HepG2 (cell line): ENCODE measurements around the gene NVL. TPM values are rescaled to one million over a fixed set of nuclear protein-coding genes. Genes with fewer than 3 reads are reported as not detected.

ENCODE experiments used
- ATF2 ChIP-seq: sonication (generic); formaldehyde crosslinking; IDR thresholded peaks from 2 replicates; pipeline ENCODE4 v1.4.0; 2020; ENCODE audit warnings: missing genetic modification reagents
- CREBL2 ChIP-seq: sonication (generic); formaldehyde crosslinking; IDR thresholded peaks from 2 replicates; pipeline ENCODE4 v1.8.1; 2023; ENCODE audit warnings: missing genetic modification reagents, mild to moderate bottlenecking, borderline replicate concordance
- ETS1 ChIP-seq: sonication (generic); formaldehyde crosslinking; IDR thresholded peaks from 2 replicates; pipeline ENCODE4 v1.4.0; 2020; ENCODE audit warnings: missing genetic modification reagents
- GABPA ChIP-seq, 2 experiments: IDR thresholded peaks; 2 replicates each; pipeline ENCODE4 v1.6.1; 2011 to 2016; ENCODE audit warnings: low read depth in 2 of 2, low read length in 1 of 2, missing biosample characterization in 1 of 2, missing genetic modification characterization in 1 of 2
- GFI1 ChIP-seq: sonication (generic); formaldehyde crosslinking; IDR thresholded peaks from 2 replicates; pipeline ENCODE4 v1.5.0; 2020; ENCODE audit warnings: missing genetic modification reagents, mild to moderate bottlenecking, borderline replicate concordance
- JUNB ChIP-seq: sonication (generic); formaldehyde crosslinking; IDR thresholded peaks from 2 replicates; pipeline ENCODE4 v1.8.0; 2022; ENCODE audit warnings: missing genetic modification reagents, mild to moderate bottlenecking, borderline replicate concordance
- MZF1 ChIP-seq: sonication (generic); formaldehyde crosslinking; IDR thresholded peaks from 2 replicates; pipeline ENCODE4 v1.8.1; 2023; ENCODE audit warnings: mild to moderate bottlenecking, missing genetic modification reagents, borderline replicate concordance
- SIN3A ChIP-seq: IDR thresholded peaks from 2 replicates; pipeline ENCODE4 v1.6.1; 2011; ENCODE audit warnings: low read depth, mild to moderate bottlenecking, control low read depth, low read length, borderline replicate concordance
- TBP ChIP-seq: sonication (generic); formaldehyde crosslinking; IDR thresholded peaks from 2 replicates; pipeline ENCODE4 v1.5.0; 2020; ENCODE audit warnings: missing genetic modification reagents
- ZFP91 ChIP-seq: sonication (generic); formaldehyde crosslinking; IDR thresholded peaks from 2 replicates; pipeline ENCODE4 v1.9.0; 2022; ENCODE audit warnings: missing genetic modification reagents, mild to moderate bottlenecking, borderline replicate concordance
- ZNF121 ChIP-seq: sonication (generic); formaldehyde crosslinking; IDR thresholded peaks from 2 replicates; pipeline ENCODE4 v1.5.0; 2020; ENCODE audit warnings: mild to moderate bottlenecking, missing genetic modification reagents
- ZNF224 ChIP-seq: sonication (generic); formaldehyde crosslinking; IDR thresholded peaks from 2 replicates; pipeline ENCODE4 v1.5.0; 2020; ENCODE audit warnings: mild to moderate bottlenecking, missing genetic modification reagents
- ZNF800 ChIP-seq: sonication (generic); formaldehyde crosslinking; IDR thresholded peaks from 2 replicates; pipeline ENCODE4 v1.4.0; 2020; ENCODE audit warnings: missing genetic modification reagents
- polyA plus RNA-seq, 8 experiments: library from polyadenylated mRNA; depleted of rRNA in 3 of 8; stranded (reverse) in 7 of 8; unstranded in 1 of 8; fragments of >200 nt; fragmentation: Illumina TruSeq in 4 of 8; extraction: Trizol in 4 of 8; gene quantifications; 2 replicates each; pipeline versions ENCODE4 v1.2.1 to v1.2.3, GENCODE V29; 2011 to 2016; ENCODE audit warnings: low read depth in 4 of 8, missing spikeins in 1 of 8, mixed read lengths in 1 of 8; ENCODE audit not compliant: insufficient read depth in 1 of 8
- total RNA-seq, 5 experiments: library from RNA; depleted of rRNA; stranded (reverse); fragments of >200 nt; fragmentation: Illumina TruSeq; extraction: Trizol; gene quantifications; 2 replicates each; pipeline ENCODE4 v1.2.3, GENCODE V29; 2016; ENCODE audit warnings: low read depth in 1 of 5
- TF ChIP-seq, protein P1 (sequence below): sonication (generic); formaldehyde crosslinking; conservative IDR thresholded peaks from 2 replicates; pipeline ENCODE4 v1.4.0; 2020; ENCODE audit warnings: missing genetic modification reagents
- TF ChIP-seq, protein P2 (sequence below), 2 experiments: sonication (generic) in 1 of 2; formaldehyde crosslinking in 1 of 2; IDR thresholded peaks; 2 replicates each; pipeline versions ENCODE4 v1.5.1 to v1.6.1; 2011 to 2020; ENCODE audit warnings: borderline replicate concordance in 1 of 2, low read depth in 1 of 2, low read length in 1 of 2, mild to moderate bottlenecking in 1 of 2, missing genetic modification reagents in 1 of 2, moderate library complexity in 1 of 2

NVL gene
- total and polyA plus RNA-seq, 2 of the 13 experiments (the other 11 are each of a cell fraction or from before 2014, with no cell fraction given) = 8.3 to 21.0 TPM

- TF ChIP-seq JUNB = no peak
- TF ChIP-seq, protein P1, sequence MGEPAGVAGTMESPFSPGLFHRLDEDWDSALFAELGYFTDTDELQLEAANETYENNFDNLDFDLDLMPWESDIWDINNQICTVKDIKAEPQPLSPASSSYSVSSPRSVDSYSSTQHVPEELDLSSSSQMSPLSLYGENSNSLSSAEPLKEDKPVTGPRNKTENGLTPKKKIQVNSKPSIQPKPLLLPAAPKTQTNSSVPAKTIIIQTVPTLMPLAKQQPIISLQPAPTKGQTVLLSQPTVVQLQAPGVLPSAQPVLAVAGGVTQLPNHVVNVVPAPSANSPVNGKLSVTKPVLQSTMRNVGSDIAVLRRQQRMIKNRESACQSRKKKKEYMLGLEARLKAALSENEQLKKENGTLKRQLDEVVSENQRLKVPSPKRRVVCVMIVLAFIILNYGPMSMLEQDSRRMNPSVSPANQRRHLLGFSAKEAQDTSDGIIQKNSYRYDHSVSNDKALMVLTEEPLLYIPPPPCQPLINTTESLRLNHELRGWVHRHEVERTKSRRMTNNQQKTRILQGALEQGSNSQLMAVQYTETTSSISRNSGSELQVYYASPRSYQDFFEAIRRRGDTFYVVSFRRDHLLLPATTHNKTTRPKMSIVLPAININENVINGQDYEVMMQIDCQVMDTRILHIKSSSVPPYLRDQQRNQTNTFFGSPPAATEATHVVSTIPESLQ (CRISPR knock-in tag) = no peak
- no peak for TF ChIP-seq ZNF224 (CRISPR knock-in tag)
- TF ChIP-seq ZFP91 (CRISPR knock-in tag) = peak; percentile 16; the same call in 1 of the 2 replicates
- 0 out of 2 replicates have a peak, but pooled peaks have one; percentile 58 for TF ChIP-seq ZNF800
- no peak for TF ChIP-seq MZF1 (CRISPR knock-in tag)
- TF ChIP-seq GFI1 (CRISPR knock-in tag) = peak; percentile 35; the same call in 1 of the 2 replicates
- peak; percentile 47; the same call in 1 of the 2 replicates for TF ChIP-seq SIN3A
- no peak; the same call in 1 of the 2 replicates for TF ChIP-seq CREBL2
- peak; percentile 23; the same call in 1 of the 2 replicates for TF ChIP-seq ZNF121 (CRISPR knock-in tag)
- TF ChIP-seq, protein P2, sequence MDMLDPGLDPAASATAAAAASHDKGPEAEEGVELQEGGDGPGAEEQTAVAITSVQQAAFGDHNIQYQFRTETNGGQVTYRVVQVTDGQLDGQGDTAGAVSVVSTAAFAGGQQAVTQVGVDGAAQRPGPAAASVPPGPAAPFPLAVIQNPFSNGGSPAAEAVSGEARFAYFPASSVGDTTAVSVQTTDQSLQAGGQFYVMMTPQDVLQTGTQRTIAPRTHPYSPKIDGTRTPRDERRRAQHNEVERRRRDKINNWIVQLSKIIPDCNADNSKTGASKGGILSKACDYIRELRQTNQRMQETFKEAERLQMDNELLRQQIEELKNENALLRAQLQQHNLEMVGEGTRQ (IDR thresholded peaks at IDR 0.05; ENCODE audit: low read depth, low read length) = no peak
- TF ChIP-seq, protein P2 (CRISPR knock-in tag; IDR thresholded peaks at IDR 0.05; ENCODE audit: borderline replicate concordance) = no peak; the same call in 1 of the 2 replicates
- no peak for TF ChIP-seq TBP
- TF ChIP-seq GABPA (IDR thresholded peaks at IDR 0.05; ENCODE audit: low read depth, low read length) = no peak
- no peak for TF ChIP-seq GABPA (CRISPR knock-in tag; IDR thresholded peaks at IDR 0.05; ENCODE audit: low read depth)
- no peak for TF ChIP-seq ETS1 (CRISPR knock-in tag)
- TF ChIP-seq ATF2 (CRISPR knock-in tag) = no peak
Measured at GRCh38 chr1:224183591-224184312, 146.2 kb downstream of the NVL start (continued).
